GM12878 (cell line): ENCODE results near the gene SIRT3. TPM values are rescaled to one million over a fixed set of nuclear protein-coding genes. Genes with fewer than 3 reads are reported as not detected.

Experiments used
- CBFB ChIP-seq: IDR thresholded peaks from 2 replicates; pipeline ENCODE4 v1.6.1; 2016; ENCODE audit warnings: antibody characterized with exemption, low read depth
- CHD2 ChIP-seq: IDR thresholded peaks from 2 replicates; pipeline ENCODE4 v1.6.1; 2011; ENCODE audit warnings: low read depth, low read length, improper control_type of control experiment, borderline replicate concordance
- GABPA ChIP-seq: IDR thresholded peaks from 2 replicates; pipeline ENCODE4 v1.6.1; 2014; ENCODE audit warnings: antibody characterized with exemption, low read depth, mild to moderate bottlenecking, inconsistent platforms
- GATAD2B ChIP-seq: fragments of 450-650 bp; conservative IDR thresholded peaks from 2 replicates; pipeline ENCODE4 v1.6.1; 2017; ENCODE audit warnings: low read depth, mild to moderate bottlenecking, moderate library complexity
- NFIC ChIP-seq: IDR thresholded peaks from 2 replicates; pipeline ENCODE4 v1.6.1; 2012; ENCODE audit warnings: low read depth, mild to moderate bottlenecking, inconsistent platforms, low read length, moderate library complexity
- RFX5 ChIP-seq: IDR thresholded peaks from 2 replicates; pipeline ENCODE4 v1.6.1; 2011; ENCODE audit warnings: low read depth, low read length, improper control_type of control experiment
- TAF1 ChIP-seq: IDR thresholded peaks from 2 replicates; pipeline ENCODE4 v1.6.1; 2011; ENCODE audit warnings: mild to moderate bottlenecking, low read depth, low read length, borderline replicate concordance
- polyA plus RNA-seq, 11 experiments: library from polyadenylated mRNA; depleted of rRNA in 4 of 11; unstranded in 6 of 11; stranded (reverse) in 5 of 11; fragments of >200 nt; fragmentation: Nextera tagmentation in 4 of 11; fragmentation: Illumina TruSeq in 1 of 11; extraction: Ambion mirVana in 4 of 11; extraction: Trizol in 1 of 11; gene quantifications; 1 replicate in 1 of 11; 2 replicates in 10 of 11; pipeline versions ENCODE4 v1.2.1 to v1.2.3, GENCODE V29; 2011 to 2016; ENCODE audit warnings: inconsistent platforms in 2 of 11, missing spikeins in 2 of 11, low read depth in 1 of 11
- total RNA-seq, 4 experiments: library from RNA; depleted of rRNA in 3 of 4; stranded (reverse); fragments of >200 nt in 3 of 4; fragmentation: Illumina TruSeq in 1 of 4; extraction: Trizol in 1 of 4; gene quantifications; 2 replicates each; pipeline versions ENCODE4 v1.2.1 to v1.2.3, GENCODE V29; 2013 to 2021
- TF ChIP-seq, protein P1 (sequence below): fragments of 450-650 bp; IDR thresholded peaks from 2 replicates; pipeline ENCODE4 v1.6.1; 2016; ENCODE audit warnings: mild to moderate bottlenecking, moderate library complexity, borderline replicate concordance
- TF ChIP-seq, protein P2 (sequence below): fragments of 150-350 bp; IDR thresholded peaks from 2 replicates; pipeline ENCODE4 v1.6.1; 2014; ENCODE audit warnings: mild to moderate bottlenecking, low read depth, low read length

The SIRT3 gene
- total and polyA plus RNA-seq, 10 of the 15 experiments (the other 5 are each of a cell fraction or from before 2014, with no cell fraction given), result 0.90 to 23.2 (median 12.6) TPM

DNA sequence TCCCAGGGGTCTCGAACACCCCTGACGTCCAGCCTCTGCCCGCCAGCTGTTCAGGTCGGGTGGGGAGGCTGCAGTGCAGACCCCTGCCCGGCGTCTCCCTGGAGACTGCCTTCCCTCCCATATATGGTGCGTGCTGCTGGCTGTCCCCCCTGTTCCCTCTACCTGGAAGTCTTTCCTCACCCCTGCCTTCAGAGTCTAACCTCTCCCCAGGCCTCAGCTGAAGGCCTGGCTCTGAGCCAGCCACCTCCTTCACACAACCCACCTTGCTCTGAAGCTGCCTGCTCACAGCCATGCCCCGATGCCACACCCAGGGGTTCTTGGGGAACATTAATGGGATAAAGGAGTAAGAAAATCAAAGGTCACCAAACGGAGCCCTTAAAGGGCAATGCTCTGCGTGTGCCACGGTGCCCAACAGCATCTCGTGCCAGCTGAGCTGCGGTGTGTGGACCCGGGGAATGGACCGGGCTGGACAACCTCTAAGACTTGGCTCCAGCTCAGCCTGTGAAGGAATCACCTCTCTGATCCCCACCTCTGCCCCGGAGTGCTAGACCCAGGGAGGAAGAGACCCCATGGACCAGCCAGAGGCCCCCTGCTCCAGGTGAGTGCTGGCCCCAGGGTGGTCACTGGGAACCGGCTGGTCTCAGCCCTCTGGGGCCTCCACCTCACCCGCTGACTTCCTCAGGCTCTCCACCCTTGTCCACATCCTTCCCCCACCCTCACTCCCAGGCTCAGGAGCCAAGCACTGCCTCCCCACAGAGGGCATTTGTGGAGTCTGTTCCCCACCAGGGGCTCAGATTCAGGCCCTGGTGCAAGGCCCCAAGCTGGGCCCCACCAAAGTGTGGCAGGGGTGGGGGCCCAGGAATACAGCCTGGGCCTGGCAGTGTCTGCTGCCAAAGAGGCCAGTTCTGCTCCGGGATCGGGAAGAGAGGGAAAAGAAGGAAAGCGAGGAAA is 42.1 kb upstream of the SIRT3 start, which contains the start of gene NLRP6 (continued):
- TF ChIP-seq, protein P1, sequence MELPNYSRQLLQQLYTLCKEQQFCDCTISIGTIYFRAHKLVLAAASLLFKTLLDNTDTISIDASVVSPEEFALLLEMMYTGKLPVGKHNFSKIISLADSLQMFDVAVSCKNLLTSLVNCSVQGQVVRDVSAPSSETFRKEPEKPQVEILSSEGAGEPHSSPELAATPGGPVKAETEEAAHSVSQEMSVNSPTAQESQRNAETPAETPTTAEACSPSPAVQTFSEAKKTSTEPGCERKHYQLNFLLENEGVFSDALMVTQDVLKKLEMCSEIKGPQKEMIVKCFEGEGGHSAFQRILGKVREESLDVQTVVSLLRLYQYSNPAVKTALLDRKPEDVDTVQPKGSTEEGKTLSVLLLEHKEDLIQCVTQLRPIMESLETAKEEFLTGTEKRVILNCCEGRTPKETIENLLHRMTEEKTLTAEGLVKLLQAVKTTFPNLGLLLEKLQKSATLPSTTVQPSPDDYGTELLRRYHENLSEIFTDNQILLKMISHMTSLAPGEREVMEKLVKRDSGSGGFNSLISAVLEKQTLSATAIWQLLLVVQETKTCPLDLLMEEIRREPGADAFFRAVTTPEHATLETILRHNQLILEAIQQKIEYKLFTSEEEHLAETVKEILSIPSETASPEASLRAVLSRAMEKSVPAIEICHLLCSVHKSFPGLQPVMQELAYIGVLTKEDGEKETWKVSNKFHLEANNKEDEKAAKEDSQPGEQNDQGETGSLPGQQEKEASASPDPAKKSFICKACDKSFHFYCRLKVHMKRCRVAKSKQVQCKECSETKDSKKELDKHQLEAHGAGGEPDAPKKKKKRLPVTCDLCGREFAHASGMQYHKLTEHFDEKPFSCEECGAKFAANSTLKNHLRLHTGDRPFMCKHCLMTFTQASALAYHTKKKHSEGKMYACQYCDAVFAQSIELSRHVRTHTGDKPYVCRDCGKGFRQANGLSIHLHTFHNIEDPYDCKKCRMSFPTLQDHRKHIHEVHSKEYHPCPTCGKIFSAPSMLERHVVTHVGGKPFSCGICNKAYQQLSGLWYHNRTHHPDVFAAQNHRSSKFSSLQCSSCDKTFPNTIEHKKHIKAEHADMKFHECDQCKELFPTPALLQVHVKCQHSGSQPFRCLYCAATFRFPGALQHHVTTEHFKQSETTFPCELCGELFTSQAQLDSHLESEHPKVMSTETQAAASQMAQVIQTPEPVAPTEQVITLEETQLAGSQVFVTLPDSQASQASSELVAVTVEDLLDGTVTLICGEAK, result no peak
- TF ChIP-seq, protein P2, sequence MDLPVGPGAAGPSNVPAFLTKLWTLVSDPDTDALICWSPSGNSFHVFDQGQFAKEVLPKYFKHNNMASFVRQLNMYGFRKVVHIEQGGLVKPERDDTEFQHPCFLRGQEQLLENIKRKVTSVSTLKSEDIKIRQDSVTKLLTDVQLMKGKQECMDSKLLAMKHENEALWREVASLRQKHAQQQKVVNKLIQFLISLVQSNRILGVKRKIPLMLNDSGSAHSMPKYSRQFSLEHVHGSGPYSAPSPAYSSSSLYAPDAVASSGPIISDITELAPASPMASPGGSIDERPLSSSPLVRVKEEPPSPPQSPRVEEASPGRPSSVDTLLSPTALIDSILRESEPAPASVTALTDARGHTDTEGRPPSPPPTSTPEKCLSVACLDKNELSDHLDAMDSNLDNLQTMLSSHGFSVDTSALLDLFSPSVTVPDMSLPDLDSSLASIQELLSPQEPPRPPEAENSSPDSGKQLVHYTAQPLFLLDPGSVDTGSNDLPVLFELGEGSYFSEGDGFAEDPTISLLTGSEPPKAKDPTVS, result no peak
- TF ChIP-seq CBFB (no peak), GATAD2B (no peak), TAF1 (no peak), CHD2 (no peak), GABPA (no peak), RFX5 (no peak), NFIC (no peak)
